GM19452 (cell line): ENCODE results near the gene VKORC1L1.
"Not testable (repeated sequence)": the region's sequence is repeated elsewhere in the genome, so short reads cannot be mapped to it uniquely, and the experiment has no call there.

ENCODE experiments used
- ATAC-seq: cut with Tn5 transposase; IDR thresholded peaks from one replicate; pipeline ENCODE4 v1.9.1; 2021; ENCODE audit not compliant: unreplicated experiment

VKORC1L1 gene

DNA sequence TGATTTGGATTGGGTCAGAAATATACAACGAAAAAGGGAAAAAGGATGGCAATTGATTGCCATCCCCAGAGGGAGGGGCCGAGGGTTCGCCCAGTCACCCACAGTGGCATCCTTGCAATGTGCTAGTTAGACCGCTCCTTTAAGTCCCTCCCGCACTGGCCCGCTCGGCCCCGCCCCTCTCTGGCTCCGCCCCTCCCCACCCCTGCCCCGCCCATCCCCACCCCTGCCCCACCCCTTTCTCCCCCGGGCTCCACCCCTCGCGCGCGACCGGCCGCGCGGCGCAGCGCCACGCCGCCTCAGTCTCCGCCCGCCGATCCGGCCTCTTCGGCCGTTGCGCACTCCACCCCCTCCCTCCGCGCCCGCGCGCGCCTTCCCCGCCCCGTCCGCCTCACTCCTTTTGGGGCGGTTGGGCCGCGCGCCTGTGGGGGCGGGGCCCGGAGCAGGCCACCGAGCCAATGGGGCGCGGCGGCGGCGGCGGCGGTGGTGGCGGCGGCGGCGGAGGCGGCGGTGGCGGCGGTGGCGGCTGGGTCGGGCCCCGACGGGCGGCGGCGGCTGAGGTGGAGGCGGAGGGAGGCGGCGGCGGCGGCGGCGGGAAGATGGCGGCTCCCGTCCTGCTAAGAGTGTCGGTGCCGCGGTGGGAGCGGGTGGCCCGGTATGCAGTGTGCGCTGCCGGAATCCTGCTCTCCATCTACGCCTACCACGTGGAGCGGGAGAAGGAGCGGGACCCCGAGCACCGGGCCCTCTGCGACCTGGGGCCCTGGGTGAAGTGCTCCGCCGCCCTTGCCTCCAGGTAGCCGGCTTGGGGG is at the start of gene VKORC1L1:
VKORC1L1 (plus strand) TSS at position 299 of the 806 bp plus-strand sequence; CDS start at position 597, 298 bp downstream.
- peak; percentile 81 for ATAC-seq

DNA sequence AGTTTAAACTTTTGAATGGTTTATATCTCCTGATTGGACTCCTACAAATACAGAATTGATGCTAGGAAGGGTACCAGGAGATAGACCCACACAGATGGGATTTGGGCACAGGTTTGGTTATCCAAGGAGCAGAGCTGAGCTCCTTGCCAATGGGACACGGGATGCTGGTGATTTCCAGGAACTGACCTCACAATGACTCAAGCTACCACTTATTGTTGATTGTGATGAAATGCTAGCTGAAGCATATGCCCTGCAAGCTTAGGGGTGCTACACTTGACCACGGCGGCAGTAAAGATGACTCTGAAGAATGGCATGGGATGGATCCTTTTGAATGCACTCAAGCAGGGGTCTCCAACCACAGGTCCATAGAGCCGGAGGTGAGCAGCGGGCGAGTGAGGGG is 45.5 kb upstream of the VKORC1L1 start:
- no peak for ATAC-seq

DNA sequence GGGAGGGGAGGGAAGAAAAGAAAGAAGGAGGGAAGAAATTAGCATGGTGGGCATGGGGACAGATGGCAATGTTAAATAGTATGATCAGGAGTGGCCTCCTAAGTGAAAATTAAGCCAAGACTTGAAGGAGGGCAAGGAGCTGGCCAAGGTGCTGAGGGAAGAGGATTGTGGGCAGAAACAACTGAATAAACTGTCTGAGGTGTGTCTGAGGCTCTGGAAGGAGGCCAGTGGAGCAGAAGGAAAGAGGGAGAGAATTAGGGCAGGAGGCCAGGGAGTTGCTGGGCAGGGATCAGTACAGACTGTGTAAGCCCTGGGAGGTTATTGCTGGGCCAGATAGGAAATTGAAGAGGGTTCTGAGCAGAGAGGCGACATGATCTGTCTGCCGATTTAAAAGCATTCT is 40.6 kb upstream of the VKORC1L1 start:
- ATAC-seq, result no peak

DNA sequence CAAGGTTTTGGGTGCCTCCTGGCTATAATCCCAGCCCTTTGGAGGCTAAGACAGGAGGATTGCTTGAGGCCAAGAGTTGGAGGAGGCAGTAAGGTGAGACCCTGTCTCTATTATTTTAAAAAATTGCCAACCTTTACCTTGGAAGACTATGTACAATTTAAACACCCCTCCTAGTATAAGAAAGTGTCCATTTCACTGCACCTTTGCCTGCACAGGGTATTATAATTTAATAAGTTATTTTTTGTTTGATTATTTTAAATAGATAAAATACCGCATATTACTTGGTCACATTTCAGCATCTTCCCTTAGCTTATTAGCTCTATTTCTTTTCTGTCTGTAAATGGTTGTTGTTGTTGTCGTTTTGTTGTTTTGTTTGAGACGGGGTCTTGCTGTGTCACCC is 36.2 kb upstream of the VKORC1L1 start:
- ATAC-seq, result not testable (repeated sequence)

DNA sequence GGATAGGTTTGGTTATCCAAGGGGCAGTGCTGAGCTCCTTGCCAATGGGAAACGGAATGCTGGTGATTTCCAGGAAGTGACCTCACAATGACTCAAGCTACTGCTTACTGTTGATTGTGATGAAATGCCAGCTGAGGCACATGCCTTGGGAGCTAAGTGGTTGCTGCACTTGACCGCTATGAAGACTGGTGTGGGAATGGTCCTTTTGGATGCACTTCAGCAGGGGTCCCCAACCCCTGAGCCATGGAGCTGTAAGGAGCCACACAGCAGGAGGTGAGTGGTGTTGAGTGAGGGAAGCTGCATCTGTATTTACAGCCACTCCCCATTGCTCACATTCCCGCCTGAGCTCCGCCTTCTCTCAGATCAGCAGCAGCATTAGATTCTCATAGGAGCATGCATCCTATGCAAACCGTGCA is 35.3 kb upstream of the VKORC1L1 start:
- ATAC-seq, result not testable (repeated sequence)

DNA sequence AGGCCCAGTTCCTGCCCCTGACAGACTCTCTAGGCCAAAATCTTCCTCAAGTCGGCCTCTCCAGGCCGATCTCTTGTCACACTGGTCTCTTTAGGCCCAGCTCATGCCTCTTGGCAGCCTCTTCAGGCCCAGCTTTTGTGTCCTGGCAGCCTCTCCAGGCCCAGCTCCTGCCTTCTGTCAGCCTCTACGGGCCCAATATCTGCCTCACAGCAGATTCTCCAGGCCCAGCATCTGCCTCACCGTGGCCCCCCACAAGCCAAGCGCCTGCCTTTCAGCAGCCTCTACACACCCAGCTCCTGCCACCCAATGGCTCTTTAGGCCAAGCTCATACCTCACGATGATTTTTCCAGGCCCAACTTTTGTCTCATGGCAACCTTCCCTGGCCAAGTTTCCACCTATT is 33.0 kb upstream of the VKORC1L1 start:
- ATAC-seq, result no peak

DNA sequence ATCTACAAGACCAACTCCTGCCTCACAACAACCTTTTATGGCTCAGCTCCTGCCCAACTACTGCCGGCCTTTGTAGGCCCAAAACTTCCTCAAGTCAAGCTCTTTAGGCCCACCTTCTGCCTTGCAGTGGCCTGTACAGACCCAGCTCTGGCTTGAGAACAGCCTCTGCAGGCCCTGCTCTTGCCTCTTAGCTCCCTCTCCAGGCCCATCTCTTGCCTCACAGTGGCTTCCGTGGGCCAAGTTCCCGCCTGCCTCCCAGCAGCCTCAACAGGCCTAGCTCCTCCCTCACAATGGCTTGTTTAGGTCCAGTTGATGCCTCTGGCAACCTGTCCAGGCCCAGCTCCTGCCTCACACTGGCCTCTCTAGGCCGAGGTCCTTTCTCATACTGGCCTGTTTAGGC is 32.4 kb upstream of the VKORC1L1 start:
- ATAC-seq, result no peak

DNA sequence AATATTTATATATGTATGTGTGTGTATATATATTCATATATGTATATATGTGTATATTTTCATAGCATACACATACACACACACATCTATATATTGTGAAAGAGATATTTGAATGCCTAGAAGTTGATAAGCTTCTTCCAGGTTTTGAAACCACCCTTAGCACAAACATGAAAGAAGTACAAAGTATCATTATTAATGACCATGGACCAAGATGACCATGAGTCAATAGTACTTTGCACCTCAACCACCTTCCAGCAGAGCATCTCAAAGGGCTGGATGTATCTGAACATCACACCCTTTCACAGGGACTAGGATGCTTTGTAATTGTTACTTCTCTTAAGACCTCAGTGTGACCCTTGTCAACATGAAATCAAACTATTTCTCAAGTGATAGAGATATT is 29.3 kb upstream of the VKORC1L1 start:
- not testable (repeated sequence) for ATAC-seq

DNA sequence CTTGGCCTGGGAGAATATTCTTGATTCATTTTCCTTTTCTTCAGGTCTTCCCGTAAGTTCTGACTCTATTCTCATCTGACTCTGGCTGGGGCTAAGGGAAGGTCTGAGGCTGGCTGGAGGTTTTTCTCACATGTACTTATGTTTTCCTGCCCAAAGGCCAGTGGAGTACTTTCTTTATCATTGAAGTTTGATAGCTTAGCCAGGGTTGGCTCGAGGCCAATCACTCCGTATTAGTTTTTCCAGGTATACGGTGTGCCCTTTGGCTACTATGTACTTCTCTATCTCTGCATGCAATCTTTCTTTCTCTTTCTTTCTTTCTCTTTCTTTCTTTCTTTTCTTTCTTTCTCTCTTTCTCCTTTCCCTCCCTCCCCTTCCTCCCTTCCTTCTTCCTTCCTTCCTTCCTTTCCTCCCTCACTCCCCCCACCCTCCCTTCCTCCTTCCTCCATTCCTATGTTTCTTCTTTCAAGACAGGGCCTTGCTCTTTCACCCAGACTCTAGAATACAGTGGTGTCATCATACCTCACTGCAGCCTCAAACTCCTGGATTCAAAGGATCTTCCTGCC is 26.8 kb upstream of the VKORC1L1 start:
- ATAC-seq, result no peak

DNA sequence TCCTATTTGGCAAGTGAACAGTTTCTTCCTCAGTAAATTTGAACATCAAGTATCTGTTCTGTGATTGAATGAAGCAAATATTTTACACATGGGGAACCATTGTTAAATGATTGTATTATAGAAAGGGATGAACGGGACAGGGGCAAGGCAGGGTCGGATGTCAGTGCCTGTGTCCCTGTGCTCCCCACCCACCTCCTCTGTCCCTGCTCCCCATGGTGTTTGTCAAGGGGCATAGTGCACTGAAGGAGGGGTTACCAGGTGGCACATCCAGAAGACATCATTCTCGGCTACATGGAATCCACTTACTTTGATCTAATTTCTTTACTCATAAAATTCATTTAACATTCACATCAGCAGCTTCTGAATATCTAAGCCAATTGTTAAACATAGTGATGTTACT is 19.4 kb upstream of the VKORC1L1 start:
- not testable (repeated sequence) for ATAC-seq

DNA sequence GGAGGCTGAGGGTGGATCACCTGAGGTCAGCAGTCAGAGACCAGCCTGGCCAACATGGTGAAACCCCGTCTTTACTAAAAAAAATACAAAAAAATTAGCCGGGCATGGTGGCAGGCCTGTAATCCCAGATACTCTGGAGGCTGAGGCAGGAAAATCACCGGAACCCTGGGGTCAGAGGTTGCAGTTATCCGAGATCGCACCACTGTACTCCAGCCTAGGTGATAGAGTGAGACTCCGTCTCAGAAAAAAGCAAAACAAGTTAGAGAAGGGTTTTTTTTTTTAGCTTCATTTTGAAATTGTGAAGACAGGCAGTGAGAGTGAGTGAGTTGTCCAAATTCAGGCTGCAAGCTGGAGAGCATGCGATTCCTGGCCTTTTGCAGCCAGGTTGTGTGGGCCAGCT is 19.0 kb upstream of the VKORC1L1 start:
- ATAC-seq, result not testable (repeated sequence)

DNA sequence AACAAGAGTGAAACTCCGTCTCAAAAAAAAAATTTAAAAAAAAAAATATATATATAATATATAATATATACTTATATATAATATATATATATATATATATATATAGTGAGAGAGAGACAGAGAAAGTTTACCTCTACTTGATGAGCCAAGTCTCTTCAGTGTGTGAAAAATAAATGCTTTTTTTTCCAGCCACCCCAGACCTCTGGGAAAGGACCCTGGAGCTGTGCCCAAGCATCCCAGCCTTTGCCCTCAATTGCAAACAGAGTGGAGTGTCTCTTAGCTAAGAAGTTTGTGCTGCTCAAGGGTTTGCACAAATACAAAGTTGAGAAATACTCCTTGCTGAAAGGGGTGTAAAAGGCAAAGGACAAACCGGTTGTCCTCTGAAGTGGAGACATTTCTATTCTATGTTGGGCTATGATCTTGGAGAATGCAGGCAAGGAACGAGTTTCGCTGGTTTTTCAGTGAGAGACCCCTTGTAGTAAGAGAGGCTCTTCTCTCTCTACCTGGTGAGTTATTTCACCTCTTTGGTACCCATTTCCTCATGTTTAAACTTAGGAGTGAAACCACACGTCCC is 15.5 kb upstream of the VKORC1L1 start:
- not testable (repeated sequence) for ATAC-seq

DNA sequence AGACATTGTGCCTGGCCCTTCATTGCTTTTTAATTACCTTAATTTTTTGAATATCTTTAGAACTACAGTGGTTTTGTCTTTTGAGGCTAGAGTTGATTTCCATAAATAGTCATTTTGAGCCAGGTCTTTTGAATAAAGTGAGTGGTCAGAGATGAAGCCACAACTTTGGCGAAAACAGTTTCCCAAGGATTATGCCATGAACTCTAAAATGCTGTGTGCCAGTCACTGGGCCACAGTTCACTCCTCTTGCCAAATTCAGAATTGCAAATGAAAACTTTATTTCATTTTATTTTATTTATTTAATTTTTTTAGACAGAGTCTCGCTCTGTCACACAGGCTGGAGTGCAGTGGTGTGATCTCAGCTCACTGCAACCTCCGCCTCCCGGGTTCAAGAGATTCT is 14.2 kb upstream of the VKORC1L1 start:
- ATAC-seq, result not testable (repeated sequence)

DNA sequence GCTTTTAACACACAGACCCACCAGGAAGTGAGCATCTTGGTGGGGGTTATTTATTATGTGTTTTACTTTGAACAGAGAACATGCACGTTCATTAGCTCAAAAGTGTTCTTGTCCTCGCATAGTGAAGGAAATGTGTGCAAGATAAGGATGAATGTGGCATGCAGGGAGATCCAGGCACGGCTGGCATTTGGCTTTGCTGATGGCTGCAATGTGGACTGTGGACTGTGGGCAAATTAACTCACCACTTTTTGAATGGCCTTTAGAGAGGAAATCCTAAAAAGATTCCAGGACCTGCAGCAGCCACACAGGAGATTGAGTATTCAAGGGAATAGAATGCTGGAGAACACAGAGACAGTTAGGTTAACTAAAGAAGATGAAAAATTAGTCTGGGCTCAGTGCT is 6.6 kb upstream of the VKORC1L1 start:
- ATAC-seq, result not testable (repeated sequence)

DNA sequence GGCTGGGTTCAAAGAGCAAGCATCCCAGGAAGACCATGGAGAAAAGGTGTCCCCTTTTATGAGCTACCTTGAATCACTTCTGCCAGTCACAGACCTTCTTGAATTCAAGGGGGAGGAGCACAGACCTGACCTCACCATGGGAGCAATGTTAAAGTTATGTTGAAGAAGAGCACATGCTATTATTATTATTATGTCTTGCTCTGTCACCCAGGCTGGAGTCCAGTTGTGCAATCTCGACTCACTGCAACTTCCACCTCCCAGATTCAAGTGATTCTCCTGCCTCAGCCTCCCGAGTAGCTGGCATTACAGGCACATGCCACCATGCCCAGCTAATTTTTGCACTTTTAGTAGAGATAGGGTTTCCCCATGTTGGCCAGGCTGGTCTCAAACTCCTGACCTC is 5.2 kb upstream of the VKORC1L1 start:
- not testable (repeated sequence) for ATAC-seq

DNA sequence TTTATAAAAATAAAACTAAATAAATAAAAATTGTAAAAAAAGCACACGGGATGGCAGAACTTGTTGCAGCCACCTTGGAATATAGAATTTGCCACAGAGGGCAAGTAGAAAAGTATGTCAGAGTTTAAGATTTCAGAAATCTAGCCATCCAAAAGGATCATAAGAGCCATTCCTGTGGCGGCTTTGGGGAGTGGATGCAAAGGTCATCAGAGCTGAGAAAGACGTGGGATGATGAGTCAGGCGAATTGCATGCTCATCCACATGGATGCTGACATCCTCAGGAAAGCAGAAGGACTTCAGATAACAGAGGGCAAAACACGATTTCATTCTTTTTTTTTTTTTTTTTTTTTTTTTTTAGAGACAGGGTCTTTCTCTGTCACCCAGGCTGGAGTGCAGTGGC is 3.6 kb upstream of the VKORC1L1 start:
- ATAC-seq, result not testable (repeated sequence)

DNA sequence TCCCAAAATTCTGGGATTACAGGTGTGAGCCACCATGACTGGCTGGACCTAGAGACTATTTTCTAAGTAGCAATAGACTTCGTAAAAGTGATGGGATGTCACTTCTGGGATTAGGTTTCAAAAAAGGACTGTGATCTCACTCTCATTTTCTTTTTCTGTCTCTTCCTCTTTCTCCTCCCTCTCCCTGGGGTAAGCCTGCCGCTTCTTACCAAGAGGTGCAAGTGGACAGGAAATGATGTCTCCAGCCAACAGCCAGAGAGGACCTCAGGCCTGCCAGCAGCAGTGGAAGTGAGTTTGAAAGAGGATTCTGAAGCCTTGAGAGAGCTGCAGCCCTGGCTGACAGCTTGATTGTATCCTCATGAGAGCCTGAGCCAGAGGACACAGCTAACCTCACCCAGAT is 1.4 kb upstream of the VKORC1L1 start:
- ATAC-seq, result peak; percentile 26

DNA sequence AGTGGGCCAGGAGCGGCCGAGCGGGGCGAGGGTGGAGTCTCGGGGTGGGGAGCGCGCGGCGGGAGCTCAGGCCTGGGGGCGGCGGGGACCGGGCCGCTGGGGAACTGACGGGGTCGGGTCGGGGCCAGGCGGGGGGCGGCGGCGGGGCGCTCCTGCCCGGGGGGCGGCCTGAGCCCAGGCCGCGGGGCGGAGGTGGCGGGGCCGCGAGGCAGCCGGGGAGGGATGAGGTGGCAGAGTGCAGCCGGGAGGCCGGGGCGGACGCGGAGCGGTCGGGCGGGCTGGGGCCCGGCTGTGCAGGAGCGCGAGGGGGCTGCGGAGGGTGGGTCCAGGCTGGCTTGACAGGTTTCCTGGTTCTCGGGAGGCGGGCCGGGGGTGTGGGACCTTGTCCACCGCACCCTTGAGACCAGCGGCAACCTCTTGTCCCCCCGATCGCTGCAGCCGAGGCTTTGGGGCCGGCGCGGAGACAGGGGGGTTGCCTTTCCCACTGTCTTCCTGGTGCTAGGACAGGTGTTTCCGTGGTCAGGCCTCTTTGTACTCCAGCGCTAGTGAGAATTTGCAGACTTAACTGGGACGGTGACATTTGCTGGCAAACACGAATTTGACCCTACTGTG is 814 bp downstream of the VKORC1L1 start:
- ATAC-seq, result peak; percentile 26

DNA sequence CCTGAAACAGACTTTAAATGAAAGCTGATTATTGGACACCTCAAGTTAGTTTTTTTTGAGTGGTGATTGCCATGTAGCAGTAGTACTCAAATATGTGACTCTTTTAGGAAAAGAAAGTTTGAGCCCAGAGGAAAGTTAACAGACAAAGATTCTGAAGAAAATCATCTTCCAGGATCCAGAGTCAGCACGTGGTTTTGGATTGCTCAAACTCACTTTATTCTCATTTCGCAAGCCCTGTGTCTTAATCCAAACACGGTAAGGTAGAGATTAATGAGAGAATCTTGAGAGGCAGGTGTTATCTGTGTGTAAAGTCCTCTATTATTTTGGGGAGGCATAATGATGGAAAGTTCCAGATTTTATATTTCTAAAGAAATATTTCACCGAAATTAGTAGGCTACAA is 2.8 kb downstream of the VKORC1L1 start:
- not testable (repeated sequence) for ATAC-seq

DNA sequence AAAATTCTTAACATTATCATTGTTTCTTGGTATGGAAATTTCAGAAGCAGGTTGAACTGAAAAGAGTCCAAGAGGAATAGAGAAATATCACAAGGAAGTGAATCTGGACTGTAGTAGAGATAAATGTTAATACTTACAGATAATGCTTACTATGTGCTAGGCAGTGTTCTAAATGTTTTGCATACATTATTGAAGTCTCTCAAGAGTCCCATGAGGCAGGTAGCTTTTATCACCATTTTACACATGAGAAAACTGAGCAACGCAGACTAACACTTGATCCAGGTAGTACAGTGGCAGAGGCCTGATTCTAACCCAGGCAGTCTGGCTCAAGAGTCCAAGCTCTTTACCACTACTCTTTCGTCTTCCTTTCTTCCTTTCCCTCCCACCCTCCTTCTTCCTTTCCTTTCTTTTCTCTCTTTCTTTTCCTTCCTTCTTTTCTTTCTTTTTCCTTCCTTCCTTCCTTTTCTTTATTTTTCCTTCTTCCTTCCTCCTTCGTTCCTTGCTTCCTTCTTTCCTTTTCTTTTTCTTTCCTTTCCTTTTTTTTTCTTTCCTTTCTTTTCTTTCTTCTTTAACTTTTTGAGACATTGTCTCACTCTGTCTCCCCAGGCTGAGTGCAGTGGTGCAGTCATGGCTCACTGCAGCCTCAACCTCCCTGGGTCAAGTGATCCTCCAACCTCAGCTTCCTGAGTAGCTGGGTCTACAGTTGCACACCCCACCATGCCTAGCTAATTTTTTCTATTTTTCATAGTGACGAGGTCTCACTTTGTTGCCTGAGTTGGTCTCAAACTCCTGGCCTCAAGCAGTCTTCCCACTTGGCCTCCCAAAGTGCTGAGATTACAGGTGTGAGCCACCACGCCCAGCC is 6.6 kb downstream of the VKORC1L1 start:
- not testable (repeated sequence) for ATAC-seq

DNA sequence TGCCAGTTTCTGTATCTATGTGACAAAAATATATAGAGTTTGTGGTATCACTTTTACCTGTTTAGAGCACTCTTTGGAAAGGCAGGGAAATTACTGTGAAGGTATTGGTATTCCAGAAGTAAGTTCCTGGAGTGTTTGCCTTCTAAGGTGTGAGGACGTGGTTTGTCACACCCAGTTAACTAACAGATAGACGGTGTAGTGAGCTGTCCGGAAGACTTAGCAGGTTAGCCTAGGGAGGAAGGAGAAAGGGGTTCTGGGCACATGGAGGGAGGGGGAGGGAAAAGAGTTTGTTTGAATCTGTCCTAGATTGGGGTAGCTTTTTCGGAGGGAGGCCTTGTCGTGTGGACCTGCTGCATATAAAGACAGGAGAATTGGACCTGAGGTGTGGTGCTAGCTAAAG is 7.4 kb downstream of the VKORC1L1 start:
- ATAC-seq, result not testable (repeated sequence)
